Sigmoid colon (tissue), 4 donors: ENCODE measurements around the gene SNTB2.

Source experiments
- CTCF ChIP-seq, 4 experiments: fragments of 450-650 bp in 3 of 4; fragments of 200-600 bp in 1 of 4; IDR thresholded peaks; one replicate each; pipeline ENCODE4 v1.5.1; 2016 to 2019; ENCODE audit warnings: antibody characterized with exemption in 4 of 4, mild to moderate bottlenecking in 3 of 4, moderate library complexity in 2 of 4
- EP300 ChIP-seq, 4 donors: sonication (generic); formaldehyde crosslinking; IDR thresholded peaks; one replicate each; pipeline ENCODE4 v1.6.1; 2017; ENCODE audit warnings: antibody characterized with exemption in 4 of 4
- POLR2A ChIP-seq, 2 donors: fragments of 450-650 bp; IDR thresholded peaks; one replicate each; pipeline ENCODE4 v1.6.1; 2016; ENCODE audit warnings: antibody characterized with exemption in 2 of 2, mild to moderate bottlenecking in 2 of 2, moderate library complexity in 2 of 2

- no peak for TF ChIP-seq CTCF (IDR thresholded peaks at IDR 0.05)
- no peak for TF ChIP-seq POLR2A (IDR thresholded peaks at IDR 0.05)
- no peak for TF ChIP-seq EP300 (IDR thresholded peaks at IDR 0.05)
Observed at GRCh38 chr16:69349536-69349935, 162.6 kb downstream of the SNTB2 start.
